PC-3 (cell line): Measurements from ENCODE around the gene SEMA3D. TPM values are rescaled to one million over a fixed set of nuclear protein-coding genes. Genes with fewer than 3 reads are reported as not detected.

Experiments used
- ATAC-seq: fragments of 200-7000 bp; cut with Tn5 transposase; 2 replicates; pipeline ENCODE4 v1.9.1; 2020; ENCODE audit warnings: mild to moderate bottlenecking, moderate library complexity
- BruUV-seq: library from RNA; stranded (reverse); fragments of 400-500 nt; replicated peaks from 2 replicates; lab custom pipeline; 2021; lab: Mats Ljungman, UMichigan
- CTCF ChIA-PET: fragments of 300-600 bp; sonication (Branson Sonifier 250); formaldehyde crosslinking; loops from one replicate; lab custom pipeline; 2022; ENCODE audit warnings: antibody characterized with exemption; lab: Charles Lee
- POLR2A ChIA-PET: fragments of 300-600 bp; sonication (Branson Sonifier 250); formaldehyde crosslinking; loops from one replicate; lab custom pipeline; 2022; ENCODE audit warnings: antibody characterized with exemption; ENCODE audit not compliant: unreplicated experiment; lab: Charles Lee
- DNase-seq: peaks from one replicate; pipeline ENCODE4 v3.0.0-alpha.2; 2015
- H2AFZ ChIP-seq: fragments of 300-600 bp; sonication (generic); 2 replicates; pipeline ENCODE4 v1.6.0; 2016; ENCODE audit warnings: antibody characterized with exemption, low read length
- H3F3A ChIP-seq: fragments of 300-600 bp; sonication (generic); one replicate; pipeline ENCODE4 v1.6.0; 2017; ENCODE audit warnings: antibody characterized with exemption, low read length, control low read depth, mild to moderate bottlenecking; ENCODE audit not compliant: unreplicated experiment
- H3K27ac ChIP-seq: fragments of 300-600 bp; sonication (generic); 2 replicates; pipeline ENCODE4 v1.5.1; 2016; ENCODE audit warnings: mild to moderate bottlenecking, low read length
- H3K27me3 ChIP-seq: fragments of 300-600 bp; sonication (generic); 2 replicates; pipeline ENCODE4 v1.6.1; 2016; ENCODE audit warnings: low read length, mixed read lengths
- H3K36me3 ChIP-seq: fragments of 300-600 bp; sonication (generic); 2 replicates; pipeline ENCODE4 v1.6.1; 2016; ENCODE audit warnings: low read depth, mixed run types, low read length, mixed read lengths
- H3K4me1 ChIP-seq: fragments of 300-600 bp; sonication (generic); 2 replicates; pipeline ENCODE4 v1.5.1; 2016; ENCODE audit warnings: low read length; ENCODE audit not compliant: insufficient read depth
- H3K4me2 ChIP-seq: fragments of 300-600 bp; sonication (generic); 2 replicates; pipeline ENCODE4 v1.6.0; 2016; ENCODE audit warnings: low read length
- H3K4me3 ChIP-seq: fragments of 300-600 bp; sonication (generic); 2 replicates; pipeline ENCODE4 v1.5.1; 2016; ENCODE audit warnings: mild to moderate bottlenecking, low read length, mixed read lengths
- H3K79me2 ChIP-seq: fragments of 300-600 bp; sonication (generic); 2 replicates; pipeline ENCODE4 v1.6.1; 2017; ENCODE audit warnings: low read length, mixed read lengths
- H3K9ac ChIP-seq: fragments of 300-600 bp; sonication (generic); 2 replicates; pipeline ENCODE4 v1.6.0; 2016; ENCODE audit warnings: mild to moderate bottlenecking, low read length
- H3K9me2 ChIP-seq: fragments of 300-600 bp; sonication (generic); replicated peaks from 2 replicates; pipeline ENCODE4 v1.6.1; 2016; ENCODE audit warnings: mixed run types, low read length, mixed read lengths
- H3K9me3 ChIP-seq: fragments of 300-600 bp; sonication (generic); 2 replicates; pipeline ENCODE4 v1.6.1; 2016; ENCODE audit warnings: low read length, mixed read lengths
- H4K20me1 ChIP-seq: fragments of 300-600 bp; sonication (generic); 2 replicates; pipeline ENCODE4 v1.6.1; 2016; ENCODE audit warnings: low read length, mixed read lengths
- CTCF ChIP-seq: fragments of 300-600 bp; sonication (generic); conservative IDR thresholded peaks from 2 replicates; pipeline ENCODE4 v1.5.1; 2017; ENCODE audit warnings: antibody characterized with exemption, low read depth, mild to moderate bottlenecking, low read length
- EZH2 ChIP-seq: fragments of 300-600 bp; sonication (generic); IDR thresholded peaks from one replicate; pipeline ENCODE4 v1.6.1; 2017; ENCODE audit warnings: antibody characterized with exemption, mild to moderate bottlenecking, low read length; ENCODE audit not compliant: unreplicated experiment
- EZH2phosphoT487 ChIP-seq: fragments of 300-600 bp; sonication (generic); IDR thresholded peaks from 2 replicates; pipeline ENCODE4 v1.6.1; 2018; ENCODE audit warnings: mild to moderate bottlenecking, antibody characterized with exemption, low read length, borderline replicate concordance
- intact Hi-C: fragments of 100-400 bp; cut with micrococcal nuclease; formaldehyde crosslinking; loops from 2 replicates; pipeline ENCODE4 v1.9.0; 2023
- total RNA-seq: library from RNA; depleted of rRNA; stranded (reverse); fragments of >200 nt; gene quantifications from 2 replicates; pipeline ENCODE4 v1.2.3, GENCODE V29; 2014

Gene SEMA3D
- total RNA-seq, 1 experiment from 2014 or later = 4.8 TPM

GRCh38 chr7:85038466-85038865 is 148.4 kb downstream of the SEMA3D start:
- CTCF ChIA-PET = no interaction called here
- Histone ChIP-seq H3F3A (no peaks in the 10 kb centered on the region), H3K36me3 (no peaks in the 10 kb centered on the region), H3K4me1 (no peaks in the 10 kb centered on the region), H3K9me2 (no peaks in the 10 kb centered on the region), H3K4me2 (no peak overlapping the region), H4K20me1 (no peaks in the 10 kb centered on the region), H2AFZ (no peak overlapping the region), H3K27ac (no peak overlapping the region), H3K27me3 (no peaks in the 10 kb centered on the region), H3K4me3 (no peak overlapping the region), H3K9me3 (no peaks in the 10 kb centered on the region), H3K79me2 (no peaks in the 10 kb centered on the region), H3K9ac (no peak overlapping the region)
- TF ChIP-seq EZH2phosphoT487 (no peak), CTCF (no peak), EZH2 (no peak)
- ATAC-seq = no peak
- BruUV-seq = no TSS peak
- POLR2A ChIA-PET = no interaction called here
- intact Hi-C loops = loop anchor here (2.0 kb wide), 1 partner anchor 516 kb away; no protein-coding TSS in a partner anchor
- no peak for DNase-seq

- Histone ChIP-seq H3F3A (no peaks in the 10 kb centered on the region), H3K9me3 (no peaks in the 10 kb centered on the region), H2AFZ (no peak overlapping the region), H3K4me3 (no peak overlapping the region), H3K4me1 (no peaks in the 10 kb centered on the region; the same call in 1 of the 2 replicates), H3K27me3 (no peaks in the 10 kb centered on the region), H4K20me1 (no peaks in the 10 kb centered on the region), H3K79me2 (no peaks in the 10 kb centered on the region), H3K27ac (no peak overlapping the region), H3K9ac (no peak overlapping the region), H3K4me2 (no peak overlapping the region), H3K9me2 (no peaks in the 10 kb centered on the region), H3K36me3 (no peaks in the 10 kb centered on the region)
- no peak for ATAC-seq
- CTCF ChIA-PET = no interaction called here
- POLR2A ChIA-PET = no interaction called here
- intact Hi-C loops = no loop called here
- no peak for DNase-seq
- TF ChIP-seq CTCF (no peak), EZH2 (no peak), EZH2phosphoT487 (no peak)
- BruUV-seq = no TSS peak
These were observed 153.6 kb downstream of the SEMA3D start for GRCh38 chr7:85033263-85033662.

- H3K27ac ChIP-seq = no peak overlapping the region
- H3K9me3 ChIP-seq = no peaks in the 10 kb centered on the region
- H3K4me2 ChIP-seq = no peak overlapping the region
- H4K20me1 ChIP-seq = no peaks in the 10 kb centered on the region
- DNase-seq (no peak), ATAC-seq (no peak)
- ChIA-PET CTCF (interaction anchor here (0.5 to 1.2 kb wide), 6 partner anchors 10 to 1096 kb away, joined by 3 to 12 read pairs (median 4); partner anchors contain the start of gene SEMA3D), POLR2A (interaction anchor here (0.5 kb wide), 1 partner anchor 59 kb away, joined by 6 read pairs; no protein-coding TSS in a partner anchor)
- no peak overlapping the region for H2AFZ ChIP-seq
- no peak overlapping the region for H3K4me3 ChIP-seq
- no peaks in the 10 kb centered on the region for H3K9me2 ChIP-seq
- no peaks in the 10 kb centered on the region for H3K27me3 ChIP-seq
- no peaks in the 10 kb centered on the region; the same call in 1 of the 2 replicates for H3K4me1 ChIP-seq
- H3F3A ChIP-seq = no peaks in the 10 kb centered on the region
- TF ChIP-seq CTCF = no peak
- no peak for TF ChIP-seq EZH2phosphoT487
- no peak for TF ChIP-seq EZH2
- BruUV-seq = no TSS peak
- H3K36me3 ChIP-seq = no peaks in the 10 kb centered on the region
- intact Hi-C loops = loop anchor here (1.0 to 2.0 kb wide), 2 partner anchors 797 to 820 kb away; no protein-coding TSS in a partner anchor
- no peak overlapping the region for H3K9ac ChIP-seq
- H3K79me2 ChIP-seq = no peaks in the 10 kb centered on the region
These were observed 155.4 kb downstream of the SEMA3D start for GRCh38 chr7:85031475-85031874.
